Measurements from ENCODE around the gene STYK1. TPM values are rescaled to one million over a fixed set of nuclear protein-coding genes. Genes with fewer than 3 reads are reported as not detected.

The STYK1 gene
- total and polyA plus RNA-seq, 10 of the 15 experiments (the other 5 are each of a cell fraction or from before 2014, with no cell fraction given) = 0.62 to 1.2 (median 0.82) TPM; not detected in 1

DNA sequence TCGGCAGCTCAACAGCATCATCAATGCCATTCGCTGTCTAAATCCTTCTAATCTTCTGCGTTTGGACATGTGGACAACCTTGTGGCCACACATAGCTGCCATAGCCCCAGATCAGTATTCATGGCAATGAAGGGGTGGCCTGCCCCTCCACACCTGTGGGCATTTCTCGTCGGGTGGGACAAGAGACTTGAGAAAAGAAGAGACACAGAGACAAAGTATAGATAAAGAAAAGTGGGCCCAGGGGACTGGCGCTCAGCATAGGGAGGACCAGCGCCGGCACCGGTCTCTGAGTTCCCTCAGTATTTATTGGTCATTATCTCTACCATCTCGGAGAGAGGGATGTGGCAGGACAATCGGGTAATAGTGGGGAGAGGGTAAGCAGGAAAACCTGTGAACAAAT is 102.7 kb downstream of the STYK1 start (continued):
- TF ChIP-seq, protein P1, sequence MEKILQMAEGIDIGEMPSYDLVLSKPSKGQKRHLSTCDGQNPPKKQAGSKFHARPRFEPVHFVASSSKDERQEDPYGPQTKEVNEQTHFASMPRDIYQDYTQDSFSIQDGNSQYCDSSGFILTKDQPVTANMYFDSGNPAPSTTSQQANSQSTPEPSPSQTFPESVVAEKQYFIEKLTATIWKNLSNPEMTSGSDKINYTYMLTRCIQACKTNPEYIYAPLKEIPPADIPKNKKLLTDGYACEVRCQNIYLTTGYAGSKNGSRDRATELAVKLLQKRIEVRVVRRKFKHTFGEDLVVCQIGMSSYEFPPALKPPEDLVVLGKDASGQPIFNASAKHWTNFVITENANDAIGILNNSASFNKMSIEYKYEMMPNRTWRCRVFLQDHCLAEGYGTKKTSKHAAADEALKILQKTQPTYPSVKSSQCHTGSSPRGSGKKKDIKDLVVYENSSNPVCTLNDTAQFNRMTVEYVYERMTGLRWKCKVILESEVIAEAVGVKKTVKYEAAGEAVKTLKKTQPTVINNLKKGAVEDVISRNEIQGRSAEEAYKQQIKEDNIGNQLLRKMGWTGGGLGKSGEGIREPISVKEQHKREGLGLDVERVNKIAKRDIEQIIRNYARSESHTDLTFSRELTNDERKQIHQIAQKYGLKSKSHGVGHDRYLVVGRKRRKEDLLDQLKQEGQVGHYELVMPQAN (conservative IDR thresholded peaks at IDR 0.05) = no peak
- TF ChIP-seq ZNF622 (IDR thresholded peaks at IDR 0.05) (no peak), PML (IDR thresholded peaks at IDR 0.05; ENCODE audit: low read length) (no peak), NR2C1 (IDR thresholded peaks at IDR 0.05) (no peak), PAX5 (IDR thresholded peaks at IDR 0.05; ENCODE audit: borderline replicate concordance, low read depth, low read length) (no peak), SREBF1 (IDR thresholded peaks at IDR 0.05; ENCODE audit: low read length) (no peak), TARDBP (IDR thresholded peaks at IDR 0.05; ENCODE audit: borderline replicate concordance) (no peak)
- TF ChIP-seq, protein P2, sequence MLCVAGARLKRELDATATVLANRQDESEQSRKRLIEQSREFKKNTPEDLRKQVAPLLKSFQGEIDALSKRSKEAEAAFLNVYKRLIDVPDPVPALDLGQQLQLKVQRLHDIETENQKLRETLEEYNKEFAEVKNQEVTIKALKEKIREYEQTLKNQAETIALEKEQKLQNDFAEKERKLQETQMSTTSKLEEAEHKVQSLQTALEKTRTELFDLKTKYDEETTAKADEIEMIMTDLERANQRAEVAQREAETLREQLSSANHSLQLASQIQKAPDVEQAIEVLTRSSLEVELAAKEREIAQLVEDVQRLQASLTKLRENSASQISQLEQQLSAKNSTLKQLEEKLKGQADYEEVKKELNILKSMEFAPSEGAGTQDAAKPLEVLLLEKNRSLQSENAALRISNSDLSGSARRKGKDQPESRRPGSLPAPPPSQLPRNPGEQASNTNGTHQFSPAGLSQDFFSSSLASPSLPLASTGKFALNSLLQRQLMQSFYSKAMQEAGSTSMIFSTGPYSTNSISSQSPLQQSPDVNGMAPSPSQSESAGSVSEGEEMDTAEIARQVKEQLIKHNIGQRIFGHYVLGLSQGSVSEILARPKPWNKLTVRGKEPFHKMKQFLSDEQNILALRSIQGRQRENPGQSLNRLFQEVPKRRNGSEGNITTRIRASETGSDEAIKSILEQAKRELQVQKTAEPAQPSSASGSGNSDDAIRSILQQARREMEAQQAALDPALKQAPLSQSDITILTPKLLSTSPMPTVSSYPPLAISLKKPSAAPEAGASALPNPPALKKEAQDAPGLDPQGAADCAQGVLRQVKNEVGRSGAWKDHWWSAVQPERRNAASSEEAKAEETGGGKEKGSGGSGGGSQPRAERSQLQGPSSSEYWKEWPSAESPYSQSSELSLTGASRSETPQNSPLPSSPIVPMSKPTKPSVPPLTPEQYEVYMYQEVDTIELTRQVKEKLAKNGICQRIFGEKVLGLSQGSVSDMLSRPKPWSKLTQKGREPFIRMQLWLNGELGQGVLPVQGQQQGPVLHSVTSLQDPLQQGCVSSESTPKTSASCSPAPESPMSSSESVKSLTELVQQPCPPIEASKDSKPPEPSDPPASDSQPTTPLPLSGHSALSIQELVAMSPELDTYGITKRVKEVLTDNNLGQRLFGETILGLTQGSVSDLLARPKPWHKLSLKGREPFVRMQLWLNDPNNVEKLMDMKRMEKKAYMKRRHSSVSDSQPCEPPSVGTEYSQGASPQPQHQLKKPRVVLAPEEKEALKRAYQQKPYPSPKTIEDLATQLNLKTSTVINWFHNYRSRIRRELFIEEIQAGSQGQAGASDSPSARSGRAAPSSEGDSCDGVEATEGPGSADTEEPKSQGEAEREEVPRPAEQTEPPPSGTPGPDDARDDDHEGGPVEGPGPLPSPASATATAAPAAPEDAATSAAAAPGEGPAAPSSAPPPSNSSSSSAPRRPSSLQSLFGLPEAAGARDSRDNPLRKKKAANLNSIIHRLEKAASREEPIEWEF (IDR thresholded peaks at IDR 0.05; ENCODE audit: insufficient replicate concordance, low read depth, low read length) = no peak

Other genes starting within 250 kb of the STYK1 start
Only the 7 nearest of the 12 such genes appear.
- gene EIF2S3B, start 168.2 kb downstream of the STYK1 start, total RNA-seq (2014; rRNA removed) = 1.7 and 1.8 TPM in 2 replicates
- 1.6 and 1.7 TPM in 2 replicates for gene EIF2S3B, start 168.2 kb downstream of the STYK1 start, total RNA-seq (2014; rRNA removed; fragmentation: Illumina TruSeq; extraction: Trizol)
- 0.80 and 1.4 TPM in 2 replicates for gene EIF2S3B, start 168.2 kb downstream of the STYK1 start, total RNA-seq (2021)
- gene EIF2S3B, start 168.2 kb downstream of the STYK1 start, polyA plus RNA-seq (2011; rRNA removed) = 1.5 and 2.4 TPM in 2 replicates
- 2.2 and 3.0 TPM in 2 replicates for gene EIF2S3B, start 168.2 kb downstream of the STYK1 start, polyA plus RNA-seq (2014; fragmentation: Illumina TruSeq; extraction: Trizol)
- under 1 TPM; 0.29 to 0.34 TPM for gene EIF2S3B, start 168.2 kb downstream of the STYK1 start, polyA plus RNA-seq (2014; fragmentation: Nextera tagmentation; extraction: Ambion mirVana)
- 0.58 and 0.97 TPM in 2 replicates for gene EIF2S3B, start 168.2 kb downstream of the STYK1 start, polyA plus RNA-seq (2014; rRNA removed)
- gene EIF2S3B, start 168.2 kb downstream of the STYK1 start, polyA plus RNA-seq (2016; fragmentation: Nextera tagmentation; extraction: Ambion mirVana) = under 1 TPM in 1 of 2 experiments, not detected in 1; 0.18 TPM
- 30.6 and 34.2 TPM in 2 replicates for gene MAGOHB, start 60.4 kb downstream of the STYK1 start, total RNA-seq (2014; rRNA removed)
- 49.9 and 54.6 TPM in 2 replicates for gene MAGOHB, start 60.4 kb downstream of the STYK1 start, total RNA-seq (2014; rRNA removed; fragmentation: Illumina TruSeq; extraction: Trizol)
- gene MAGOHB, start 60.4 kb downstream of the STYK1 start, total RNA-seq (2021) = 41.9 and 43.0 TPM in 2 replicates
- gene MAGOHB, start 60.4 kb downstream of the STYK1 start, polyA plus RNA-seq (2011; rRNA removed) = 35.7 and 54.6 TPM in 2 replicates
- 30.9 and 39.6 TPM in 2 replicates for gene MAGOHB, start 60.4 kb downstream of the STYK1 start, polyA plus RNA-seq (2014; fragmentation: Illumina TruSeq; extraction: Trizol)
- 100 to 1,000 TPM; 151 to 161 TPM for gene MAGOHB, start 60.4 kb downstream of the STYK1 start, polyA plus RNA-seq (2014; fragmentation: Nextera tagmentation; extraction: Ambion mirVana)
- gene MAGOHB, start 60.4 kb downstream of the STYK1 start, polyA plus RNA-seq (2014; rRNA removed) = 53.1 and 55.9 TPM in 2 replicates
- gene MAGOHB, start 60.4 kb downstream of the STYK1 start, polyA plus RNA-seq (2016; fragmentation: Nextera tagmentation; extraction: Ambion mirVana) = 100 to 1,000 TPM; 215 to 217 TPM
- 71.7 and 83.5 TPM in 2 replicates for gene YBX3, start 49.3 kb upstream of the STYK1 start, total RNA-seq (2014; rRNA removed)
- 110 TPM in 2 replicates for gene YBX3, start 49.3 kb upstream of the STYK1 start, total RNA-seq (2014; rRNA removed; fragmentation: Illumina TruSeq; extraction: Trizol)
- 221 and 234 TPM in 2 replicates for gene YBX3, start 49.3 kb upstream of the STYK1 start, total RNA-seq (2021)
- gene YBX3, start 49.3 kb upstream of the STYK1 start, polyA plus RNA-seq (2011; rRNA removed) = 97.2 and 98.6 TPM in 2 replicates
- 162 and 211 TPM in 2 replicates for gene YBX3, start 49.3 kb upstream of the STYK1 start, polyA plus RNA-seq (2014; fragmentation: Illumina TruSeq; extraction: Trizol)
- gene YBX3, start 49.3 kb upstream of the STYK1 start, polyA plus RNA-seq (2014; fragmentation: Nextera tagmentation; extraction: Ambion mirVana) = 100 to 1,000 TPM in 1 of 2 experiments, 10 to 100 TPM in 1; 49.1 to 113 TPM
- gene YBX3, start 49.3 kb upstream of the STYK1 start, polyA plus RNA-seq (2014; rRNA removed) = 116 and 123 TPM in 2 replicates
- gene YBX3, start 49.3 kb upstream of the STYK1 start, polyA plus RNA-seq (2016; fragmentation: Nextera tagmentation; extraction: Ambion mirVana) = 100 to 1,000 TPM in 1 of 2 experiments, 10 to 100 TPM in 1; 25.9 to 169 TPM
- not detected in 2 replicates for gene TAS2R7, start 128.6 kb upstream of the STYK1 start, total RNA-seq (2014; rRNA removed)
- not detected in 2 replicates for gene TAS2R7, start 128.6 kb upstream of the STYK1 start, total RNA-seq (2014; rRNA removed; fragmentation: Illumina TruSeq; extraction: Trizol)
- not detected in 2 replicates for gene TAS2R7, start 128.6 kb upstream of the STYK1 start, total RNA-seq (2021)
- gene TAS2R7, start 128.6 kb upstream of the STYK1 start, polyA plus RNA-seq (2011; rRNA removed) = not detected in 2 replicates
- not detected in 2 replicates for gene TAS2R7, start 128.6 kb upstream of the STYK1 start, polyA plus RNA-seq (2014; fragmentation: Illumina TruSeq; extraction: Trizol)
- not detected for gene TAS2R7, start 128.6 kb upstream of the STYK1 start, polyA plus RNA-seq (2014; fragmentation: Nextera tagmentation; extraction: Ambion mirVana)
- not detected in 2 replicates for gene TAS2R7, start 128.6 kb upstream of the STYK1 start, polyA plus RNA-seq (2014; rRNA removed)
- not detected for gene TAS2R7, start 128.6 kb upstream of the STYK1 start, polyA plus RNA-seq (2016; fragmentation: Nextera tagmentation; extraction: Ambion mirVana)
- gene TAS2R8, start 133.2 kb upstream of the STYK1 start, total RNA-seq (2014; rRNA removed) = not detected in 2 replicates
- gene TAS2R8, start 133.2 kb upstream of the STYK1 start, total RNA-seq (2014; rRNA removed; fragmentation: Illumina TruSeq; extraction: Trizol) = not detected in 2 replicates
- gene TAS2R8, start 133.2 kb upstream of the STYK1 start, total RNA-seq (2021) = not detected in 2 replicates
- gene TAS2R8, start 133.2 kb upstream of the STYK1 start, polyA plus RNA-seq (2011; rRNA removed) = 0.13 TPM in 1 of 2 replicates, not detected in the other
- gene TAS2R8, start 133.2 kb upstream of the STYK1 start, polyA plus RNA-seq (2014; fragmentation: Illumina TruSeq; extraction: Trizol) = not detected in 2 replicates
- not detected for gene TAS2R8, start 133.2 kb upstream of the STYK1 start, polyA plus RNA-seq (2014; fragmentation: Nextera tagmentation; extraction: Ambion mirVana)
- gene TAS2R8, start 133.2 kb upstream of the STYK1 start, polyA plus RNA-seq (2014; rRNA removed) = not detected in 2 replicates
- gene TAS2R8, start 133.2 kb upstream of the STYK1 start, polyA plus RNA-seq (2016; fragmentation: Nextera tagmentation; extraction: Ambion mirVana) = not detected
- gene TAS2R9, start 136.1 kb upstream of the STYK1 start, total RNA-seq (2014; rRNA removed) = not detected in 2 replicates
- gene TAS2R9, start 136.1 kb upstream of the STYK1 start, total RNA-seq (2014; rRNA removed; fragmentation: Illumina TruSeq; extraction: Trizol) = 0.13 TPM in 1 of 2 replicates, not detected in the other
- gene TAS2R9, start 136.1 kb upstream of the STYK1 start, total RNA-seq (2021) = 0.19 TPM in 1 of 2 replicates, not detected in the other
- 0.08 and 0.22 TPM in 2 replicates for gene TAS2R9, start 136.1 kb upstream of the STYK1 start, polyA plus RNA-seq (2011; rRNA removed)
- not detected in 2 replicates for gene TAS2R9, start 136.1 kb upstream of the STYK1 start, polyA plus RNA-seq (2014; fragmentation: Illumina TruSeq; extraction: Trizol)
- not detected for gene TAS2R9, start 136.1 kb upstream of the STYK1 start, polyA plus RNA-seq (2014; fragmentation: Nextera tagmentation; extraction: Ambion mirVana)
- not detected in 2 replicates for gene TAS2R9, start 136.1 kb upstream of the STYK1 start, polyA plus RNA-seq (2014; rRNA removed)
- gene TAS2R9, start 136.1 kb upstream of the STYK1 start, polyA plus RNA-seq (2016; fragmentation: Nextera tagmentation; extraction: Ambion mirVana) = not detected
- gene TAS2R10, start 152.3 kb upstream of the STYK1 start, total RNA-seq (2014; rRNA removed) = 0.82 and 1.4 TPM in 2 replicates
- gene TAS2R10, start 152.3 kb upstream of the STYK1 start, total RNA-seq (2014; rRNA removed; fragmentation: Illumina TruSeq; extraction: Trizol) = 0.85 and 1.0 TPM in 2 replicates
- gene TAS2R10, start 152.3 kb upstream of the STYK1 start, total RNA-seq (2021) = 0.37 and 0.54 TPM in 2 replicates
- gene TAS2R10, start 152.3 kb upstream of the STYK1 start, polyA plus RNA-seq (2011; rRNA removed) = 0.91 and 2.3 TPM in 2 replicates
- gene TAS2R10, start 152.3 kb upstream of the STYK1 start, polyA plus RNA-seq (2014; fragmentation: Illumina TruSeq; extraction: Trizol) = 0.29 TPM in 1 of 2 replicates, not detected in the other
- under 1 TPM in 1 of 2 experiments, not detected in 1; 0.11 TPM for gene TAS2R10, start 152.3 kb upstream of the STYK1 start, polyA plus RNA-seq (2014; fragmentation: Nextera tagmentation; extraction: Ambion mirVana)
- gene TAS2R10, start 152.3 kb upstream of the STYK1 start, polyA plus RNA-seq (2014; rRNA removed) = 0.61 TPM in 1 of 2 replicates, not detected in the other
- gene TAS2R10, start 152.3 kb upstream of the STYK1 start, polyA plus RNA-seq (2016; fragmentation: Nextera tagmentation; extraction: Ambion mirVana) = under 1 TPM; 0.16 to 0.28 TPM

All from GM12878 (cell line).